GM19463 (cell line): ENCODE data around the gene SSPN.

Experiments
- ATAC-seq: cut with Tn5 transposase; IDR thresholded peaks from one replicate; pipeline ENCODE4 v1.9.1; 2021; ENCODE audit warnings: mild to moderate bottlenecking, moderate library complexity; ENCODE audit not compliant: unreplicated experiment

The SSPN gene

GRCh38 chr12:26281320-26281719 is 85.9 kb downstream of the SSPN start:
- no peak for ATAC-seq

GRCh38 chr12:26282339-26282940 is 87.1 kb downstream of the SSPN start:
- no peak for ATAC-seq

- no peak for ATAC-seq
Measured at GRCh38 chr12:26283046-26283445, 87.7 kb downstream of the SSPN start.

GRCh38 chr12:26283617-26284016 is 88.2 kb downstream of the SSPN start:
- ATAC-seq: no peak

DNA sequence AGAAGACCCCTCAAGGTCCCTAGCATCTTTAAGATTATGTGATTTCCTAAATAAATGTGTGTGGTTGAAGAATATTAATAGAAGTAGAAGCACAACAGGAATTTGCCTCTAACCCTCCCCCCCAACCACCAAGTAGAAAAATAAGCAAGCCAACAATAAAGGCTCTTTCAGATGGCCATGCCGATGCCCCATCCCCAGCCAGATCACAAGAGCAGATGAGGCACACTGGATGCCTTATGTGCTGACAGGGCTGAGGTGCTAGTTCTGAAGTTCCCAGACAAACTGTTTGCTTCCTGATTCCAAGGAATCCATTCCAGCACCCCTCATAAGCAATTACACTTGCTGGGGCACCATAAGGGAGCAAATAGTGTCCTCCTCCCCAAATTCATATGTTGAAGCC is 90.0 kb downstream of the SSPN start:
- no peak for ATAC-seq

GRCh38 chr12:26286186-26286585 is 90.8 kb downstream of the SSPN start:
- no peak for ATAC-seq

GRCh38 chr12:26287671-26288381 is 92.5 kb downstream of the SSPN start:
- no peak for ATAC-seq

- ATAC-seq: no peak
Measured at GRCh38 chr12:26290565-26290964, 95.2 kb downstream of the SSPN start.

DNA sequence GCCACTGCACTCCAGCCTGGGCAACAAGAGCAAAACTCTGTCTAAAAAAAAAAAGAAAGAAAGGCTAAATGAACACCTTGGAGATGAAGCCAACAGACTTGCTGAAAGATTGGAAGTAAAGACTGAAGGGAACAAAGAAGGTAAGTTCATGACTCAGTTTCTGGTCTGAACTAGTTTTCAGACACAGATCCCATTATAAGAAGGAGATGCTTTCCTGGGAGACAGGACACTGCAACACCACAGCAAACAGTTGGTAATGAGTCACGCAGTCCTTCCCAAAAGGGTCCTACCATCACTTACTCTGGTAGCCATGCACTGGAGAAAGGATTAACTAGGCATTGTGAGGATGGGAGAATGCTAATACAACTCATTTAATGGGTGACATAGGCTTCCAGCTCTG is 97.2 kb downstream of the SSPN start:
- no peak for ATAC-seq

DNA sequence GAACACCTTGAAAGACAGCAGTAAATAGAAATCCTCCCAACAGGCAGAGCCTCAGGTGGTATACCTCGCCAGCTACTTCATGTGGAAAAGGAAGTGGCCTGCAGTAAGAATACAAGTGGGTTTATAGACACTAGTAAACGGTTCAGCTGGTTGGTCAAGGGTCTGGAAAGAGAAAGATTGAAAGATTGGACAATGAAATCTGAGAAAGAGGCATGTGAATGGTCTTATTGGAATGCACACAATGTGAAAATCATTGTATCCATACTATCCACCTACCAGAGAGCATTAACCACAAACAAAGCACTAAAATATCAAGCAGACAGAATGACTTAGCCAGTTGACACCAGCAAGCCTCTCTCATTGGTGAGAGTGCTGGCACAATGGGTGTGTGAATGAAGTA is 98.2 kb downstream of the SSPN start:
- ATAC-seq: no peak

DNA sequence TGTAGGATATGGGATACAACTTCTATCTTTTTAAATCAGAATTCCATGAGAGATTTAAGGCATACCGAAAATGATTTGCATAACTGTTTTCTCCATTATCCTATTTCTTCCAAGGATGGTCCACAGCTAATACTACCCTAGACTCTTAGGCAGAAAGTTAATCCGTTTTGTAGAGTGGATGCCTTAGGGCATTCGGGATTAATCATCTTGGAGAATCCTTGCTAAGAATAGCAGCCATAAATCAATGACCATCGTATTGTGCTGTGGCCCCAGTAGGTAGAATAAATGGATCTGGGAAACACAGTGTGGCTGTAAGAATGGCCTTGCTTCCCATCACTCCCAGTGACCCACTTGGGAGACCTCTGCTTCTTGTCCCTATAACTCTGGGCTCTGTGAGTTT is 99.6 kb downstream of the SSPN start:
- ATAC-seq: no peak

DNA sequence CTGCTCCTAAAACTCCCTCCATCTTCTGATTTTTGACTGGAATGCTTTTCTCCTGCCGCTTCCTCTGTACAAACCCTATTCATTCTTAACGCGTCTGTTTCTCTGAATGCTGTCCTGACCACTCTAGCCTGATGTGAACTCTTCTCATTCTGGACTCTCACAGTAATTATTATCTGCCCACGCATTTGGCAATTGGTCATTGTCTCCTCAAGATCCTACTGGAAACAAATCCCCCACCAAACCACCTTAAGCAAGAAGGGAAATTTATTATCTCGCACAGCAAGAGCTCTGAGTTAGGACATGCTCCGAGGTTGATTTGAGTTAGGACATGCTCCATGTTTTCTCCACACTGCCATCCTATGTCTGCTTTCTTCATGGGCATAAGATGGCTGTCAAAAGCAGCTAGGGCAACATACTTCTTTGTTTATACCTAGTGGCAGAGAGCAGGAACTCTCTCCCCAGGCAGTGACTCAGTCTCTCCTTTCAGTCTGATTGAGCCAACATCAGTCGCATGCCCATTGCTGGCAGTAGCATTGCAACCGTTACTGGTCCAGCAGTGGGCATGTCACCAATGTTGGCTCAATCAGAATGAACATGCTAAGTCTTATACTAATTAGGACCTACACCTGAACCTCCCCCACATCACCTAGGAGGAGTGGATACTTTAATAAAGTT is 102.2 kb downstream of the SSPN start:
- ATAC-seq: no peak

GRCh38 chr12:26298785-26299621 is 103.6 kb downstream of the SSPN start:
- ATAC-seq: peak; percentile 96

DNA sequence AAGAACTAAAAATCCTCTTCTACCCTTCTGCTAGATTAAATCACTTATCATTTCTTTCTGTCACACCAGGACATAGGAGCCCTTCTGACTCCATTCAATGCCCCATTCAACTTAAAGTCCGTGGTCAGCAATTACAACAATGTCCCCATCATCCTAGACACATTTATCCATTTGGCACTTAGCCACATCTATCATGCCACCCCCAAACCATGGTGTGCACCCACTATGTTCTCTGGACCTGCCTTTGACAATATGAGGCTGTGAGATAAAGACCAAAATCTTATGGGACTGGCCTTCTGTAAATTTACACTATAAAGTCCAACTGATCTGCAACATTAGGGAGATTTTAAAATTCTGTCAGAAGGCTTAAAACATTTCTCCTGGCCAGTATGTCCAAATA is 104.4 kb downstream of the SSPN start:
- no peak for ATAC-seq
